ENCODE results near the gene RB1. TPM values are rescaled to one million over a fixed set of nuclear protein-coding genes. Genes with fewer than 3 reads are reported as not detected.

The RB1 gene
- total and polyA plus RNA-seq, 2 donors (not counting 3 experiments of a cell fraction or from before 2014, with no cell fraction given): 8.0 to 41.2 TPM

- dilution Hi-C loops (cut with MboI; ENCODE audit: extremely low pct_ligation_motif_present, low sequenced_read_pairs): no loop called here
Measured at GRCh38 chr13:48404952-48405351, 101.4 kb downstream of the RB1 start.

More at GRCh38 chr13:48404952-48405351, 101.4 kb downstream of the RB1 start:
- peaks cover 3% of the 10 kb centered on the region for H3K79me2 ChIP-seq (ENCODE audit: control insufficient read depth, insufficient read depth, low read length)
- DNase-seq (ENCODE audit: low read depth, low spot score): no peak
- intact Hi-C loops (cut with micrococcal nuclease): no loop called here
- no peaks in the 10 kb centered on the region for H3K27me3 ChIP-seq (ENCODE audit: control insufficient read depth in 2 of 2, insufficient read depth in 2 of 2, low read length in 2 of 2)
- H3K9me1 ChIP-seq (replicated peaks; ENCODE audit: control insufficient read depth, extremely low read depth, insufficient read depth, low read length): no peaks in the 10 kb centered on the region
- no peak overlapping the region for H2AFZ ChIP-seq (ENCODE audit: low read depth, low read length)
- H3K36me3 ChIP-seq (ENCODE audit: control insufficient read depth in 2 of 2, extremely low read depth in 1 of 2, insufficient read depth in 2 of 2, low read length in 2 of 2): no peaks in the 10 kb centered on the region
- no peak for TF ChIP-seq MYC (IDR thresholded peaks at IDR 0.05; ENCODE audit: low read depth, low read length)
- no peak for TF ChIP-seq EZH2 (IDR thresholded peaks at IDR 0.05; ENCODE audit: borderline replicate concordance, low read depth, low read length, severe bottlenecking)
- TF ChIP-seq MAX (IDR thresholded peaks at IDR 0.05; ENCODE audit: insufficient read depth, insufficient read length): no peak
- TF ChIP-seq JUN (IDR thresholded peaks at IDR 0.05; ENCODE audit: borderline replicate concordance, insufficient read depth, insufficient read length, low read depth): no peak
- no peak for TF ChIP-seq CTCF (IDR thresholded peaks at IDR 0.05; ENCODE audit: extremely low read depth in 1 of 2, insufficient read depth in 1 of 2, low read depth in 1 of 2, low read length in 2 of 2)
- no peak for TF ChIP-seq GATA2 (IDR thresholded peaks at IDR 0.05; ENCODE audit: insufficient read depth, insufficient read length, low read depth, low read length)
- no peak for TF ChIP-seq POLR2A (IDR thresholded peaks at IDR 0.05; ENCODE audit: low read depth, low read length)
- no peak for TF ChIP-seq POLR2AphosphoS5 (IDR thresholded peaks at IDR 0.05; ENCODE audit: insufficient read depth, low read depth, low read length)
- no peak for TF ChIP-seq FOS (IDR thresholded peaks at IDR 0.05; ENCODE audit: borderline replicate concordance, insufficient read depth, low read length)
- FAIRE-seq: no peak
- no TSS peak for BruUV-seq (replicated peaks)
- no peak overlapping the region for H3K4me2 ChIP-seq (ENCODE audit: insufficient read depth, low read length)
- no peaks in the 10 kb centered on the region for H3K9me3 ChIP-seq (replicated peaks; ENCODE audit: control insufficient read depth, insufficient read depth, low read length)
- H4K20me1 ChIP-seq (replicated peaks; ENCODE audit: control insufficient read depth, extremely low read depth, insufficient read depth, low read length): no peaks in the 10 kb centered on the region
- POLR2A ChIA-PET: no interaction called here
- no peak overlapping the region for H3K27ac ChIP-seq (ENCODE audit: insufficient read depth, low read depth, low read length)
- H3K9ac ChIP-seq (replicated peaks; ENCODE audit: extremely low read depth, insufficient read depth, low read length): no peak overlapping the region
- H3K4me1 ChIP-seq (ENCODE audit: control insufficient read depth, extremely low read depth, insufficient read depth, low read length): peaks cover 24% of the 10 kb centered on the region
- CTCF ChIA-PET: no interaction called here
- no peak overlapping the region for H3K4me3 ChIP-seq (replicated peaks in 1 of 3; ENCODE audit: insufficient read depth in 1 of 3, low read depth in 1 of 3, low read length in 3 of 3)

Measured in endothelial cell of umbilical vein (primary cell).